HepG2 (cell line): ENCODE measurements around the gene GADD45GIP1. TPM values are rescaled to one million over a fixed set of nuclear protein-coding genes. Genes with fewer than 3 reads are reported as not detected.

Experiments
- CBFB ChIP-seq: sonication (generic); formaldehyde crosslinking; IDR thresholded peaks from 2 replicates; pipeline ENCODE4 v1.4.0; 2020; ENCODE audit warnings: missing genetic modification reagents
- CEBPG ChIP-seq: IDR thresholded peaks from 2 replicates; pipeline ENCODE4 v1.6.1; 2016
- GTF3A ChIP-seq: sonication (generic); formaldehyde crosslinking; conservative IDR thresholded peaks from 2 replicates; pipeline ENCODE4 v1.4.0; 2020; ENCODE audit warnings: mild to moderate bottlenecking, missing genetic modification reagents
- HDAC1 ChIP-seq: sonication (generic); formaldehyde crosslinking; IDR thresholded peaks from 2 replicates; pipeline ENCODE4 v1.5.1; 2020; ENCODE audit warnings: mild to moderate bottlenecking, missing genetic modification reagents
- HOXA5 ChIP-seq: sonication (generic); formaldehyde crosslinking; IDR thresholded peaks from 2 replicates; pipeline ENCODE4 v1.4.0; 2020; ENCODE audit warnings: missing genetic modification reagents
- KDM3A ChIP-seq: IDR thresholded peaks from 2 replicates; pipeline ENCODE4 v1.6.1; 2018; ENCODE audit warnings: low read depth, missing compliant biosample characterization
- KDM6A ChIP-seq: IDR thresholded peaks from 2 replicates; pipeline ENCODE4 v1.6.1; 2016; ENCODE audit warnings: low read depth
- MATR3 ChIP-seq: sonication (generic); formaldehyde crosslinking; IDR thresholded peaks from 2 replicates; pipeline ENCODE4 v1.4.0; 2020; ENCODE audit warnings: missing genetic modification reagents
- MIER2 ChIP-seq: IDR thresholded peaks from 2 replicates; pipeline ENCODE4 v1.6.1; 2016; ENCODE audit warnings: missing biosample characterization, missing genetic modification reagents
- MLXIP ChIP-seq: sonication (generic); formaldehyde crosslinking; IDR thresholded peaks from 2 replicates; pipeline ENCODE4 v1.9.0; 2021; ENCODE audit warnings: missing genetic modification reagents, borderline replicate concordance
- MZF1 ChIP-seq: sonication (generic); formaldehyde crosslinking; IDR thresholded peaks from 2 replicates; pipeline ENCODE4 v1.8.1; 2023; ENCODE audit warnings: mild to moderate bottlenecking, missing genetic modification reagents, borderline replicate concordance
- NFKB2 ChIP-seq: sonication (generic); formaldehyde crosslinking; IDR thresholded peaks from 2 replicates; pipeline ENCODE4 v1.4.0; 2020; ENCODE audit warnings: missing genetic modification reagents, borderline replicate concordance
- RARA ChIP-seq: IDR thresholded peaks from 2 replicates; pipeline ENCODE4 v1.6.1; 2016; ENCODE audit warnings: missing genetic modification reagents, missing compliant biosample characterization
- REXO4 ChIP-seq: sonication (generic); formaldehyde crosslinking; IDR thresholded peaks from 2 replicates; pipeline ENCODE4 v1.8.0; 2022; ENCODE audit warnings: missing genetic modification reagents, mild to moderate bottlenecking, borderline replicate concordance
- TBX3 ChIP-seq: fragments of 450-650 bp; IDR thresholded peaks from 2 replicates; pipeline ENCODE4 v1.6.1; 2017; ENCODE audit warnings: antibody characterized with exemption, mild to moderate bottlenecking, inconsistent platforms, borderline replicate concordance
- THYN1 ChIP-seq: sonication (generic); formaldehyde crosslinking; IDR thresholded peaks from 2 replicates; pipeline ENCODE4 v1.8.1; 2023; ENCODE audit warnings: low read depth, mild to moderate bottlenecking, moderate library complexity, missing genetic modification reagents, borderline replicate concordance
- ZBTB20 ChIP-seq: sonication (generic); formaldehyde crosslinking; IDR thresholded peaks from 2 replicates; pipeline ENCODE4 v1.8.1; 2023; ENCODE audit warnings: missing genetic modification reagents, low read depth, mild to moderate bottlenecking, borderline replicate concordance
- ZFX ChIP-seq: sonication (generic); formaldehyde crosslinking; IDR thresholded peaks from 2 replicates; pipeline ENCODE4 v1.4.0; 2020; ENCODE audit warnings: mild to moderate bottlenecking, low read depth, missing genetic modification reagents, moderate library complexity
- ZKSCAN1 ChIP-seq: fragments of 150-350 bp; IDR thresholded peaks from 2 replicates; pipeline ENCODE4 v1.6.1; 2014; ENCODE audit warnings: low read length
- ZMYM4 ChIP-seq: sonication (generic); formaldehyde crosslinking; IDR thresholded peaks from 2 replicates; pipeline ENCODE4 v1.8.1; 2023; ENCODE audit warnings: mild to moderate bottlenecking, missing genetic modification reagents
- ZNF224 ChIP-seq: sonication (generic); formaldehyde crosslinking; IDR thresholded peaks from 2 replicates; pipeline ENCODE4 v1.5.0; 2020; ENCODE audit warnings: mild to moderate bottlenecking, missing genetic modification reagents
- ZNF501 ChIP-seq: sonication (generic); formaldehyde crosslinking; IDR thresholded peaks from 2 replicates; pipeline ENCODE4 v1.5.1; 2020; ENCODE audit warnings: mild to moderate bottlenecking, moderate library complexity, missing genetic modification reagents
- ZNF670 ChIP-seq: sonication (generic); formaldehyde crosslinking; IDR thresholded peaks from 2 replicates; pipeline ENCODE4 v1.8.0; 2022; ENCODE audit warnings: mild to moderate bottlenecking, missing genetic modification reagents, borderline replicate concordance
- ZNF777 ChIP-seq: sonication (generic); formaldehyde crosslinking; IDR thresholded peaks from 2 replicates; pipeline ENCODE4 v1.4.0; 2020; ENCODE audit warnings: missing genetic modification reagents
- ZNF839 ChIP-seq: sonication (generic); formaldehyde crosslinking; IDR thresholded peaks from 2 replicates; pipeline ENCODE4 v1.4.0; 2020; ENCODE audit warnings: missing genetic modification reagents, mild to moderate bottlenecking, borderline replicate concordance
- polyA plus RNA-seq, 8 experiments: library from polyadenylated mRNA; depleted of rRNA in 3 of 8; stranded (reverse) in 7 of 8; unstranded in 1 of 8; fragments of >200 nt; fragmentation: Illumina TruSeq in 4 of 8; extraction: Trizol in 4 of 8; gene quantifications; 2 replicates each; pipeline versions ENCODE4 v1.2.1 to v1.2.3, GENCODE V29; 2011 to 2016; ENCODE audit warnings: low read depth in 4 of 8, missing spikeins in 1 of 8, mixed read lengths in 1 of 8; ENCODE audit not compliant: insufficient read depth in 1 of 8
- total RNA-seq, 5 experiments: library from RNA; depleted of rRNA; stranded (reverse); fragments of >200 nt; fragmentation: Illumina TruSeq; extraction: Trizol; gene quantifications; 2 replicates each; pipeline ENCODE4 v1.2.3, GENCODE V29; 2016; ENCODE audit warnings: low read depth in 1 of 5
- TF ChIP-seq, protein P1 (sequence below): sonication (generic); formaldehyde crosslinking; IDR thresholded peaks from 2 replicates; pipeline ENCODE4 v1.5.0; 2020; ENCODE audit warnings: missing genetic modification reagents
- TF ChIP-seq, protein P2 (sequence below): conservative IDR thresholded peaks from 2 replicates; pipeline ENCODE4 v1.6.1; 2018; ENCODE audit warnings: missing genetic modification reagents

Gene GADD45GIP1
- total and polyA plus RNA-seq, 2 of the 13 experiments (the other 11 are each of a cell fraction or from before 2014, with no cell fraction given), result 24.6 to 30.7 TPM

GRCh38 chr19:12913011-12913561 is 43.9 kb downstream of the GADD45GIP1 start (continued):
- TF ChIP-seq RARA (CRISPR knock-in tag) (no peak; the same call in 1 of the 2 replicates), ZNF224 (CRISPR knock-in tag) (no peak), HDAC1 (CRISPR knock-in tag) (no peak), TBX3 (0 out of 2 replicates have a peak, but pooled peaks have one; percentile 13), ZMYM4 (CRISPR knock-in tag) (no peak), CBFB (CRISPR knock-in tag) (no peak), ZNF777 (CRISPR knock-in tag) (peak; percentile 91), NFKB2 (peak; percentile 71; the same call in 1 of the 2 replicates), KDM6A (CRISPR knock-in tag) (no peak), ZNF670 (CRISPR knock-in tag) (no peak), GTF3A (CRISPR knock-in tag) (no peak), CEBPG (CRISPR knock-in tag) (no peak), MATR3 (CRISPR knock-in tag) (no peak), ZBTB20 (CRISPR knock-in tag) (no peak), ZNF839 (CRISPR knock-in tag) (no peak), HOXA5 (CRISPR knock-in tag) (0 out of 2 replicates have a peak, but pooled peaks have one; percentile 39), MIER2 (CRISPR knock-in tag) (no peak), THYN1 (CRISPR knock-in tag) (no peak), KDM3A (CRISPR knock-in tag) (no peak), MZF1 (CRISPR knock-in tag) (no peak), MLXIP (no peak), ZKSCAN1 (no peak), ZNF501 (CRISPR knock-in tag) (no peak), REXO4 (CRISPR knock-in tag) (no peak), ZFX (peak; percentile 81)
- TF ChIP-seq, protein P1, sequence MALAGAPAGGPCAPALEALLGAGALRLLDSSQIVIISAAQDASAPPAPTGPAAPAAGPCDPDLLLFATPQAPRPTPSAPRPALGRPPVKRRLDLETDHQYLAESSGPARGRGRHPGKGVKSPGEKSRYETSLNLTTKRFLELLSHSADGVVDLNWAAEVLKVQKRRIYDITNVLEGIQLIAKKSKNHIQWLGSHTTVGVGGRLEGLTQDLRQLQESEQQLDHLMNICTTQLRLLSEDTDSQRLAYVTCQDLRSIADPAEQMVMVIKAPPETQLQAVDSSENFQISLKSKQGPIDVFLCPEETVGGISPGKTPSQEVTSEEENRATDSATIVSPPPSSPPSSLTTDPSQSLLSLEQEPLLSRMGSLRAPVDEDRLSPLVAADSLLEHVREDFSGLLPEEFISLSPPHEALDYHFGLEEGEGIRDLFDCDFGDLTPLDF (CRISPR knock-in tag), result no peak
- TF ChIP-seq, protein P2, sequence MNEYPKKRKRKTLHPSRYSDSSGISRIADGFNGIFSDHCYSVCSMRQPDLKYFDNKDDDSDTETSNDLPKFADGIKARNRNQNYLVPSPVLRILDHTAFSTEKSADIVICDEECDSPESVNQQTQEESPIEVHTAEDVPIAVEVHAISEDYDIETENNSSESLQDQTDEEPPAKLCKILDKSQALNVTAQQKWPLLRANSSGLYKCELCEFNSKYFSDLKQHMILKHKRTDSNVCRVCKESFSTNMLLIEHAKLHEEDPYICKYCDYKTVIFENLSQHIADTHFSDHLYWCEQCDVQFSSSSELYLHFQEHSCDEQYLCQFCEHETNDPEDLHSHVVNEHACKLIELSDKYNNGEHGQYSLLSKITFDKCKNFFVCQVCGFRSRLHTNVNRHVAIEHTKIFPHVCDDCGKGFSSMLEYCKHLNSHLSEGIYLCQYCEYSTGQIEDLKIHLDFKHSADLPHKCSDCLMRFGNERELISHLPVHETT (CRISPR knock-in tag), result no peak
